GM12878 (cell line): ENCODE data around the gene CLC. TPM values are rescaled to one million over a fixed set of nuclear protein-coding genes. Genes with fewer than 3 reads are reported as not detected.

Experiments
- ASH2L ChIP-seq: fragments of 300-600, 200-600 bp; sonication (generic); IDR thresholded peaks from 2 replicates; pipeline ENCODE4 v1.6.1; 2017; ENCODE audit warnings: low read depth, mild to moderate bottlenecking, borderline replicate concordance
- BCL11A ChIP-seq: IDR thresholded peaks from 2 replicates; pipeline ENCODE4 v1.6.1; 2011; ENCODE audit warnings: low read depth, low read length
- BRCA1 ChIP-seq: IDR thresholded peaks from 2 replicates; pipeline ENCODE4 v1.6.1; 2011; ENCODE audit warnings: low read depth, low read length, improper control_type of control experiment
- CREB1 ChIP-seq: IDR thresholded peaks from 2 replicates; pipeline ENCODE4 v1.6.1; 2012; ENCODE audit warnings: low read depth, mild to moderate bottlenecking, inconsistent platforms
- CREM ChIP-seq: IDR thresholded peaks from 2 replicates; pipeline ENCODE4 v1.6.1; 2014; ENCODE audit warnings: antibody characterized with exemption, low read depth
- ELK1 ChIP-seq: IDR thresholded peaks from 2 replicates; pipeline ENCODE4 v1.6.1; 2012; ENCODE audit warnings: low read depth, low read length, improper control_type of control experiment
- GATAD2B ChIP-seq: fragments of 450-650 bp; conservative IDR thresholded peaks from 2 replicates; pipeline ENCODE4 v1.6.1; 2017; ENCODE audit warnings: low read depth, mild to moderate bottlenecking, moderate library complexity
- IKZF2 ChIP-seq, 2 experiments: fragments of 450-650 bp; IDR thresholded peaks; 2 replicates each; pipeline ENCODE4 v1.6.1; 2017; ENCODE audit warnings: mild to moderate bottlenecking in 2 of 2, moderate library complexity in 2 of 2
- KAT2A ChIP-seq: conservative IDR thresholded peaks from 2 replicates; pipeline ENCODE4 v1.6.1; 2011; ENCODE audit warnings: low read depth, low read length; ENCODE audit not compliant: control insufficient read depth
- PAX5 ChIP-seq: IDR thresholded peaks from 2 replicates; pipeline ENCODE4 v1.6.1; 2011; ENCODE audit warnings: low read depth, low read length, borderline replicate concordance
- PAX8 ChIP-seq: fragments of 450-650 bp; IDR thresholded peaks from 2 replicates; pipeline ENCODE4 v1.6.1; 2017; ENCODE audit warnings: mild to moderate bottlenecking, moderate library complexity
- PML ChIP-seq: IDR thresholded peaks from 2 replicates; pipeline ENCODE4 v1.6.1; 2012; ENCODE audit warnings: low read length, inconsistent platforms
- SIX5 ChIP-seq: IDR thresholded peaks from 2 replicates; pipeline ENCODE4 v1.6.1; 2011; ENCODE audit warnings: mild to moderate bottlenecking, low read depth, low read length, moderate library complexity; ENCODE audit not compliant: severe bottlenecking
- SMAD1 ChIP-seq: fragments of 450-650 bp; IDR thresholded peaks from 2 replicates; pipeline ENCODE4 v1.6.1; 2018; ENCODE audit warnings: mild to moderate bottlenecking, low read depth; ENCODE audit not compliant: partially characterized antibody
- SUPT20H ChIP-seq: IDR thresholded peaks from 2 replicates; pipeline ENCODE4 v1.6.1; 2011; ENCODE audit warnings: low read depth, mild to moderate bottlenecking, low read length, moderate library complexity, borderline replicate concordance; ENCODE audit not compliant: control insufficient read depth
- YY1 ChIP-seq: IDR thresholded peaks from 2 replicates; pipeline ENCODE4 v1.6.1; 2011; ENCODE audit warnings: low read depth, mild to moderate bottlenecking, low read length
- ZBTB40 ChIP-seq: fragments of 450-650 bp; IDR thresholded peaks from 2 replicates; pipeline ENCODE4 v1.6.1; 2016; ENCODE audit warnings: mild to moderate bottlenecking, moderate library complexity, borderline replicate concordance
- ZSCAN29 ChIP-seq: fragments of 450-650 bp; IDR thresholded peaks from 2 replicates; pipeline ENCODE4 v1.6.1; 2017; ENCODE audit warnings: mild to moderate bottlenecking, moderate library complexity
- polyA plus RNA-seq, 11 experiments: library from polyadenylated mRNA; depleted of rRNA in 4 of 11; unstranded in 6 of 11; stranded (reverse) in 5 of 11; fragments of >200 nt; fragmentation: Nextera tagmentation in 4 of 11; fragmentation: Illumina TruSeq in 1 of 11; extraction: Ambion mirVana in 4 of 11; extraction: Trizol in 1 of 11; gene quantifications; 1 replicate in 1 of 11; 2 replicates in 10 of 11; pipeline versions ENCODE4 v1.2.1 to v1.2.3, GENCODE V29; 2011 to 2016; ENCODE audit warnings: inconsistent platforms in 2 of 11, missing spikeins in 2 of 11, low read depth in 1 of 11
- total RNA-seq, 4 experiments: library from RNA; depleted of rRNA in 3 of 4; stranded (reverse); fragments of >200 nt in 3 of 4; fragmentation: Illumina TruSeq in 1 of 4; extraction: Trizol in 1 of 4; gene quantifications; 2 replicates each; pipeline versions ENCODE4 v1.2.1 to v1.2.3, GENCODE V29; 2013 to 2021
- TF ChIP-seq, protein P1 (sequence below): fragments of 150-350 bp; IDR thresholded peaks from 2 replicates; pipeline ENCODE4 v1.6.1; 2016; ENCODE audit warnings: low read depth, low read length
- TF ChIP-seq, protein P2 (sequence below): fragments of 450-650 bp; IDR thresholded peaks from 2 replicates; pipeline ENCODE4 v1.6.1; 2017; ENCODE audit warnings: mild to moderate bottlenecking

Gene CLC
- total and polyA plus RNA-seq, 10 of the 15 experiments (the other 5 are each of a cell fraction or from before 2014, with no cell fraction given) = 0.18 to 0.36 (median 0.29) TPM; not detected in 4

DNA sequence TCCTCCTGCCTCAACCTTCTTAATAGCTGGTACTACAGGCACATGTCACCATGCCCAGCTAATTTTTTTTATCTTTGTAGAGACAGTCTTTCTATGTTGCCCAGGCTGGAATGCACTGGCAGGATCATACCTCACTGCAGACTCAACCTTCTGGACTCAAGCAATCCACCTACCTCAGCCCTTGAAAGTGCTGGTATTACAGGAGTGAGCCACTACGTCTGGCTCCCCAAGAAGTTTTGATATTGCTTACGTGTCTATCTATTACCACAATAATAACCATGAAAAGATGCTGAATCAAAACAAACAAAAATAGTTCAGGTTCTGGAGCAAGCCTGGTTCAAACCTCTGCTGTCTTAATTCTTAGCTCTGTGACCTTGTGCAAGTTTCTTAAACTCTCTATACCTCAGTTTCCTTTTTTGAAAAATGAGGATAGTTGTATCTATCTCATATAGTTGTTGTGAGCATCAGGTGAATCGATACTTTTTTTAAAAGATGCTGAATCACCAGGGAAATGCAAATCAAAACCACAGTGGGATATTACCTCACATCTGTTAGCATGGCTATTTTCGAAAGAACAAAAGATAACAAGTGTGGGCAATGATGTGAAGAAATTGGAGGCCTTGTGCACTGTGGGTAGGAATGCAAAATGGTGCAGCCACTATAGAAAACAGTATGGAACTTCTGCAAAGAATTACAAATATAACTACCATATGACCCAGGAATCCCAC is 21.8 kb upstream of the CLC start (continued):
- TF ChIP-seq ZBTB40 (peak; percentile 67; the same call in 1 of the 2 replicates), BCL11A (peak; percentile 54; the same call in 1 of the 2 replicates), ELK1 (no peak), YY1 (0 out of 2 replicates have a peak, but pooled peaks have one; percentile 45), PAX5 (0 out of 2 replicates have a peak, but pooled peaks have one; percentile 30), IKZF2 (IDR thresholded peaks at IDR 0.05) (peak; percentile 67 to 74), SIX5 (no peak), SUPT20H (no peak), ZSCAN29 (no peak), BRCA1 (no peak), PAX8 (no peak), CREM (peak; percentile 40; the same call in 1 of the 2 replicates), PML (no peak), GATAD2B (no peak), SMAD1 (no peak), KAT2A (no peak), ASH2L (0 out of 2 replicates have a peak, but pooled peaks have one; percentile 27), CREB1 (peak; percentile 34; the same call in 1 of the 2 replicates)
- TF ChIP-seq, protein P1, sequence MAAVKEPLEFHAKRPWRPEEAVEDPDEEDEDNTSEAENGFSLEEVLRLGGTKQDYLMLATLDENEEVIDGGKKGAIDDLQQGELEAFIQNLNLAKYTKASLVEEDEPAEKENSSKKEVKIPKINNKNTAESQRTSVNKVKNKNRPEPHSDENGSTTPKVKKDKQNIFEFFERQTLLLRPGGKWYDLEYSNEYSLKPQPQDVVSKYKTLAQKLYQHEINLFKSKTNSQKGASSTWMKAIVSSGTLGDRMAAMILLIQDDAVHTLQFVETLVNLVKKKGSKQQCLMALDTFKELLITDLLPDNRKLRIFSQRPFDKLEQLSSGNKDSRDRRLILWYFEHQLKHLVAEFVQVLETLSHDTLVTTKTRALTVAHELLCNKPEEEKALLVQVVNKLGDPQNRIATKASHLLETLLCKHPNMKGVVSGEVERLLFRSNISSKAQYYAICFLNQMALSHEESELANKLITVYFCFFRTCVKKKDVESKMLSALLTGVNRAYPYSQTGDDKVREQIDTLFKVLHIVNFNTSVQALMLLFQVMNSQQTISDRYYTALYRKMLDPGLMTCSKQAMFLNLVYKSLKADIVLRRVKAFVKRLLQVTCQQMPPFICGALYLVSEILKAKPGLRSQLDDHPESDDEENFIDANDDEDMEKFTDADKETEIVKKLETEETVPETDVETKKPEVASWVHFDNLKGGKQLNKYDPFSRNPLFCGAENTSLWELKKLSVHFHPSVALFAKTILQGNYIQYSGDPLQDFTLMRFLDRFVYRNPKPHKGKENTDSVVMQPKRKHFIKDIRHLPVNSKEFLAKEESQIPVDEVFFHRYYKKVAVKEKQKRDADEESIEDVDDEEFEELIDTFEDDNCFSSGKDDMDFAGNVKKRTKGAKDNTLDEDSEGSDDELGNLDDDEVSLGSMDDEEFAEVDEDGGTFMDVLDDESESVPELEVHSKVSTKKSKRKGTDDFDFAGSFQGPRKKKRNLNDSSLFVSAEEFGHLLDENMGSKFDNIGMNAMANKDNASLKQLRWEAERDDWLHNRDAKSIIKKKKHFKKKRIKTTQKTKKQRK = no peak
- TF ChIP-seq, protein P2, sequence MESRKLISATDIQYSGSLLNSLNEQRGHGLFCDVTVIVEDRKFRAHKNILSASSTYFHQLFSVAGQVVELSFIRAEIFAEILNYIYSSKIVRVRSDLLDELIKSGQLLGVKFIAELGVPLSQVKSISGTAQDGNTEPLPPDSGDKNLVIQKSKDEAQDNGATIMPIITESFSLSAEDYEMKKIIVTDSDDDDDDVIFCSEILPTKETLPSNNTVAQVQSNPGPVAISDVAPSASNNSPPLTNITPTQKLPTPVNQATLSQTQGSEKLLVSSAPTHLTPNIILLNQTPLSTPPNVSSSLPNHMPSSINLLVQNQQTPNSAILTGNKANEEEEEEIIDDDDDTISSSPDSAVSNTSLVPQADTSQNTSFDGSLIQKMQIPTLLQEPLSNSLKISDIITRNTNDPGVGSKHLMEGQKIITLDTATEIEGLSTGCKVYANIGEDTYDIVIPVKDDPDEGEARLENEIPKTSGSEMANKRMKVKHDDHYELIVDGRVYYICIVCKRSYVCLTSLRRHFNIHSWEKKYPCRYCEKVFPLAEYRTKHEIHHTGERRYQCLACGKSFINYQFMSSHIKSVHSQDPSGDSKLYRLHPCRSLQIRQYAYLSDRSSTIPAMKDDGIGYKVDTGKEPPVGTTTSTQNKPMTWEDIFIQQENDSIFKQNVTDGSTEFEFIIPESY = no peak
